IMR-90 (cell line): ENCODE data around the gene DBNL. TPM values are rescaled to one million over a fixed set of nuclear protein-coding genes. Genes with fewer than 3 reads are reported as not detected.

ENCODE experiments used
- CHD1 ChIP-seq: IDR thresholded peaks from 2 replicates; pipeline ENCODE4 v1.6.1; 2012; ENCODE audit warnings: low read depth, low read length, improper control_type of control experiment
- FOS ChIP-seq: fragments of 150-350 bp; IDR thresholded peaks from 2 replicates; pipeline ENCODE4 v1.6.1; 2016; ENCODE audit warnings: low read depth, low read length
- NFE2L2 ChIP-seq: fragments of 150-350 bp; IDR thresholded peaks from 2 replicates; pipeline ENCODE4 v1.6.1; 2016; ENCODE audit warnings: low read depth, mild to moderate bottlenecking, low read length
- RAD21 ChIP-seq: IDR thresholded peaks from 2 replicates; pipeline ENCODE4 v1.6.1; 2012; ENCODE audit warnings: low read length, improper control_type of control experiment
- SMC3 ChIP-seq: fragments of 150-350 bp; IDR thresholded peaks from 2 replicates; pipeline ENCODE4 v1.6.1; 2016; ENCODE audit warnings: low read depth, mild to moderate bottlenecking, antibody characterized with exemption, low read length, moderate library complexity
- microRNA-seq, 2 experiments: library from miRNA; stranded (forward) in 1 of 2; unstranded in 1 of 2; fragments of 10-50 nt in 1 of 2; fragments of <30 nt in 1 of 2; gene quantifications in 1 of 2; microRNA quantifications in 1 of 2; one replicate each; pipeline versions ENCODE3 to v1.1.0; 2013 to 2020; ENCODE audit not compliant: insufficient read depth in 1 of 2, insufficient read length in 1 of 2, unreplicated experiment in 1 of 2
- polyA plus RNA-seq, 3 experiments: library from polyadenylated mRNA; depleted of rRNA; stranded (reverse); fragments of >200 nt; gene quantifications; 2 replicates each; pipeline ENCODE4 v1.2.3, GENCODE V29; 2012; ENCODE audit warnings: low replicate concordance in 1 of 3
- total RNA-seq: library from RNA; depleted of rRNA; stranded (reverse); fragments of >200 nt; gene quantifications from 2 replicates; pipeline ENCODE4 v1.2.3, GENCODE V29; 2012; rRNA removed

DBNL gene
- total and polyA plus RNA-seq, 2 of the 4 experiments (the other 2 are of a cell fraction) = 157 to 179 TPM

- TF ChIP-seq CHD1 (no peak), FOS (no peak), RAD21 (no peak), SMC3 (no peak), NFE2L2 (no peak)
Observed at GRCh38 chr7:44110719-44111635, 66.5 kb downstream of the DBNL start (continued).

Small RNA genes within 50 kb of the gene (microRNA-seq; reads per million reads assigned to microRNA genes)
- not detected for gene MIR6837 (ENCODE audit: unreplicated experiment)
- gene MIR6838 (ENCODE audit: unreplicated experiment) = 1.5 reads per million

Other genes with a start within 250 kb of the DBNL start
- gene MRPS24, start 175.2 kb upstream of the DBNL start, total RNA-seq = 151 and 169 TPM in 2 replicates
- 266 and 299 TPM in 2 replicates for gene MRPS24, start 175.2 kb upstream of the DBNL start, polyA plus RNA-seq (2012; rRNA removed)
- gene URGCP, start 138.1 kb upstream of the DBNL start, total RNA-seq = 24.4 and 25.5 TPM in 2 replicates
- 19.9 and 22.0 TPM in 2 replicates for gene URGCP, start 138.1 kb upstream of the DBNL start, polyA plus RNA-seq (2012; rRNA removed)
- 8.6 and 9.7 TPM in 2 replicates for gene UBE2D4, start 118.3 kb upstream of the DBNL start, total RNA-seq
- 9.7 and 10.5 TPM in 2 replicates for gene UBE2D4, start 118.3 kb upstream of the DBNL start, polyA plus RNA-seq (2012; rRNA removed)
- not detected in 2 replicates for gene SPDYE1, start 46.8 kb upstream of the DBNL start, total RNA-seq
- not detected in 2 replicates for gene SPDYE1, start 46.8 kb upstream of the DBNL start, polyA plus RNA-seq (2012; rRNA removed)
- not detected in 2 replicates for gene PGAM2, start 20.9 kb downstream of the DBNL start, total RNA-seq
- 0.27 TPM in 1 of 2 replicates, not detected in the other for gene PGAM2, start 20.9 kb downstream of the DBNL start, polyA plus RNA-seq (2012; rRNA removed)
- gene POLM, start 37.8 kb downstream of the DBNL start, total RNA-seq = 3.0 and 3.1 TPM in 2 replicates
- gene POLM, start 37.8 kb downstream of the DBNL start, polyA plus RNA-seq (2012; rRNA removed) = 9.1 and 9.4 TPM in 2 replicates
- 1.1 and 1.4 TPM in 2 replicates for gene AEBP1, start 59.6 kb downstream of the DBNL start, total RNA-seq
- gene AEBP1, start 59.6 kb downstream of the DBNL start, polyA plus RNA-seq (2012; rRNA removed) = 5.5 and 5.7 TPM in 2 replicates
- gene POLD2, start 78.8 kb downstream of the DBNL start, total RNA-seq = 136 and 163 TPM in 2 replicates
- gene POLD2, start 78.8 kb downstream of the DBNL start, polyA plus RNA-seq (2012; rRNA removed) = 142 and 165 TPM in 2 replicates
- not detected in 2 replicates for gene MYL7, start 96.6 kb downstream of the DBNL start, total RNA-seq
- 0.24 TPM in 1 of 2 replicates, not detected in the other for gene MYL7, start 96.6 kb downstream of the DBNL start, polyA plus RNA-seq (2012; rRNA removed)
- gene GCK, start 144.7 kb downstream of the DBNL start, total RNA-seq = 0.18 and 0.28 TPM in 2 replicates
- gene GCK, start 144.7 kb downstream of the DBNL start, polyA plus RNA-seq (2012; rRNA removed) = 0.07 and 0.14 TPM in 2 replicates
- gene YKT6, start 156.3 kb downstream of the DBNL start, total RNA-seq = 98.6 and 120 TPM in 2 replicates
- 110 and 115 TPM in 2 replicates for gene YKT6, start 156.3 kb downstream of the DBNL start, polyA plus RNA-seq (2012; rRNA removed)